Measurements from ENCODE around the gene HAGHL. TPM values are rescaled to one million over a fixed set of nuclear protein-coding genes. Genes with fewer than 3 reads are reported as not detected.

The HAGHL gene
- total and polyA plus RNA-seq, 2 experiments from 2014 or later: 21.6 to 35.3 TPM

DNA sequence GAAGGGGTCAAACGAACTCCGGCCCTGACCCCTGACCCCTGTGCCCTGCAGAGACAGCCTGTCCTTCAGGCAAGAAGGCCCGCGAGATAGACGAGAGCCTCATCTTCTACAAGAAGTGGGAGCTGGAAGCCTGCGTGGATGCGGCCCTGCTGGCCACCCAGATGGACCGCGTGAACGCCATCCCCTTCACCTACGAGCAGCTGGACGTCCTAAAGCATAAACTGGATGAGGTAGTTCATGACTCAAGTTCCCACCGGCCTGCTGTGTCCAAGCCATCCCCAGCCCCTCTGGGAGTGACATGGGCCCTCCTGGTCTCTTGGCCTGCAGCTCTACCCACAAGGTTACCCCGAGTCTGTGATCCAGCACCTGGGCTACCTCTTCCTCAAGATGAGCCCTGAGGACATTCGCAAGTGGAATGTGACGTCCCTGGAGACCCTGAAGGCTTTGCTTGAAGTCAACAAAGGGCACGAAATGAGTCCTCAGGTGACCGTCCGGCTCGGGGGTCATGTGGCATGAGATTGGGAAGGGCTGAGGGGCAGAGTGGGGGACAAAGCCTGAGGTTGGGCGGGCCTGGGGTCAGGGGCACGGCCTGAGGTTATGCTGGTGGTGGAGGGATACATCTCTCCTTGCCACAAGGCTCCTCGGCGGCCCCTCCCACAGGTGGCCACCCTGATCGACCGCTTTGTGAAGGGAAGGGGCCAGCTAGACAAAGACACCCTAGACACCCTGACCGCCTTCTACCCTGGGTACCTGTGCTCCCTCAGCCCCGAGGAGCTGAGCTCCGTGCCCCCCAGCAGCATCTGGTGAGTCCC is 39.3 kb downstream of the HAGHL start (continued):
- TF ChIP-seq EZH2 (IDR thresholded peaks at IDR 0.05; ENCODE audit: low read depth, unreplicated experiment) (no peak), JUNB (IDR thresholded peaks at IDR 0.05; ENCODE audit: unreplicated experiment) (no peak), STAT1 (IDR thresholded peaks at IDR 0.05; ENCODE audit: unreplicated experiment) (no peak)
- TF ChIP-seq, protein P1, sequence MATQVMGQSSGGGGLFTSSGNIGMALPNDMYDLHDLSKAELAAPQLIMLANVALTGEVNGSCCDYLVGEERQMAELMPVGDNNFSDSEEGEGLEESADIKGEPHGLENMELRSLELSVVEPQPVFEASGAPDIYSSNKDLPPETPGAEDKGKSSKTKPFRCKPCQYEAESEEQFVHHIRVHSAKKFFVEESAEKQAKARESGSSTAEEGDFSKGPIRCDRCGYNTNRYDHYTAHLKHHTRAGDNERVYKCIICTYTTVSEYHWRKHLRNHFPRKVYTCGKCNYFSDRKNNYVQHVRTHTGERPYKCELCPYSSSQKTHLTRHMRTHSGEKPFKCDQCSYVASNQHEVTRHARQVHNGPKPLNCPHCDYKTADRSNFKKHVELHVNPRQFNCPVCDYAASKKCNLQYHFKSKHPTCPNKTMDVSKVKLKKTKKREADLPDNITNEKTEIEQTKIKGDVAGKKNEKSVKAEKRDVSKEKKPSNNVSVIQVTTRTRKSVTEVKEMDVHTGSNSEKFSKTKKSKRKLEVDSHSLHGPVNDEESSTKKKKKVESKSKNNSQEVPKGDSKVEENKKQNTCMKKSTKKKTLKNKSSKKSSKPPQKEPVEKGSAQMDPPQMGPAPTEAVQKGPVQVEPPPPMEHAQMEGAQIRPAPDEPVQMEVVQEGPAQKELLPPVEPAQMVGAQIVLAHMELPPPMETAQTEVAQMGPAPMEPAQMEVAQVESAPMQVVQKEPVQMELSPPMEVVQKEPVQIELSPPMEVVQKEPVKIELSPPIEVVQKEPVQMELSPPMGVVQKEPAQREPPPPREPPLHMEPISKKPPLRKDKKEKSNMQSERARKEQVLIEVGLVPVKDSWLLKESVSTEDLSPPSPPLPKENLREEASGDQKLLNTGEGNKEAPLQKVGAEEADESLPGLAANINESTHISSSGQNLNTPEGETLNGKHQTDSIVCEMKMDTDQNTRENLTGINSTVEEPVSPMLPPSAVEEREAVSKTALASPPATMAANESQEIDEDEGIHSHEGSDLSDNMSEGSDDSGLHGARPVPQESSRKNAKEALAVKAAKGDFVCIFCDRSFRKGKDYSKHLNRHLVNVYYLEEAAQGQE (IDR thresholded peaks at IDR 0.05; ENCODE audit: unreplicated experiment): no peak
- TF ChIP-seq, protein P2, sequence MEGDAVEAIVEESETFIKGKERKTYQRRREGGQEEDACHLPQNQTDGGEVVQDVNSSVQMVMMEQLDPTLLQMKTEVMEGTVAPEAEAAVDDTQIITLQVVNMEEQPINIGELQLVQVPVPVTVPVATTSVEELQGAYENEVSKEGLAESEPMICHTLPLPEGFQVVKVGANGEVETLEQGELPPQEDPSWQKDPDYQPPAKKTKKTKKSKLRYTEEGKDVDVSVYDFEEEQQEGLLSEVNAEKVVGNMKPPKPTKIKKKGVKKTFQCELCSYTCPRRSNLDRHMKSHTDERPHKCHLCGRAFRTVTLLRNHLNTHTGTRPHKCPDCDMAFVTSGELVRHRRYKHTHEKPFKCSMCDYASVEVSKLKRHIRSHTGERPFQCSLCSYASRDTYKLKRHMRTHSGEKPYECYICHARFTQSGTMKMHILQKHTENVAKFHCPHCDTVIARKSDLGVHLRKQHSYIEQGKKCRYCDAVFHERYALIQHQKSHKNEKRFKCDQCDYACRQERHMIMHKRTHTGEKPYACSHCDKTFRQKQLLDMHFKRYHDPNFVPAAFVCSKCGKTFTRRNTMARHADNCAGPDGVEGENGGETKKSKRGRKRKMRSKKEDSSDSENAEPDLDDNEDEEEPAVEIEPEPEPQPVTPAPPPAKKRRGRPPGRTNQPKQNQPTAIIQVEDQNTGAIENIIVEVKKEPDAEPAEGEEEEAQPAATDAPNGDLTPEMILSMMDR (conservative IDR thresholded peaks at IDR 0.05; ENCODE audit: low read depth in 2 of 2): no peak

DNA sequence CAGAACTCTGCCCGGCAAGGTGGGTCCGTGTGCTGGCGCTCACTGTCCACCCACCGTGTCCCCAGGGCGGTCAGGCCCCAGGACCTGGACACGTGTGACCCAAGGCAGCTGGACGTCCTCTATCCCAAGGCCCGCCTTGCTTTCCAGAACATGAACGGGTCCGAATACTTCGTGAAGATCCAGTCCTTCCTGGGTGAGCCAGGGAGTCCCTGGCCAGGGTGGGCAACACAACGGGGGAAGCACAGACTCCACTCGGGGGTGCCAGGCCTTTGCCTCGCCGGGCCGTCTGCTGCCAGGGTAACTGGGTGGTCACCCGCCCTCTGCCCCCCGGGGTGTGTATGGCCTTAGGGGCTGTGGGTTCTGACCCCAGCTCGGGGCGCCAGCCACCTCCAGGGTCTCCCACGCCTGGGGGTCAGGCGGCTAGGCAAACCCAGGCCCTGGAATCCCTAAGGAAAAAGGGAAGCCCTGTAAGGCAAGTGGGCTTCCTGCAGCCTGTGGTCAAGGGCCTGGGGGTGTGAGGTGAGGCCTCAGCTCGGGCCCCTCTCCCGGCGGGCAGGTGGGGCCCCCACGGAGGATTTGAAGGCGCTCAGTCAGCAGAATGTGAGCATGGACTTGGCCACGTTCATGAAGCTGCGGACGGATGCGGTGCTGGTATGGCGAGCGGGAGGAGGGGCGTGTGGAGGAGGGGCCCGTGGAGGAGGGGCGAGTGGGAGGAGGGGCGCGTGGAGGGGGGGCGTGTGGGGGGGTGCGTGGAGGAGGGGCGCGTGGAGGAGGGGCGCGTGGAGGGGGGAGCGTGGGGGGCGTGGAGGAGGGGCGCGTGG is 40.1 kb downstream of the HAGHL start:
- TF ChIP-seq EZH2phosphoT487 (IDR thresholded peaks at IDR 0.05; ENCODE audit: unreplicated experiment): no peak
- TF ChIP-seq EZH2 (IDR thresholded peaks at IDR 0.05; ENCODE audit: low read depth, unreplicated experiment): no peak
- TF ChIP-seq, protein P1 (IDR thresholded peaks at IDR 0.05; ENCODE audit: unreplicated experiment): no peak
- TF ChIP-seq, protein P3, sequence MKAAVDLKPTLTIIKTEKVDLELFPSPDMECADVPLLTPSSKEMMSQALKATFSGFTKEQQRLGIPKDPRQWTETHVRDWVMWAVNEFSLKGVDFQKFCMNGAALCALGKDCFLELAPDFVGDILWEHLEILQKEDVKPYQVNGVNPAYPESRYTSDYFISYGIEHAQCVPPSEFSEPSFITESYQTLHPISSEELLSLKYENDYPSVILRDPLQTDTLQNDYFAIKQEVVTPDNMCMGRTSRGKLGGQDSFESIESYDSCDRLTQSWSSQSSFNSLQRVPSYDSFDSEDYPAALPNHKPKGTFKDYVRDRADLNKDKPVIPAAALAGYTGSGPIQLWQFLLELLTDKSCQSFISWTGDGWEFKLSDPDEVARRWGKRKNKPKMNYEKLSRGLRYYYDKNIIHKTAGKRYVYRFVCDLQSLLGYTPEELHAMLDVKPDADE (IDR thresholded peaks at IDR 0.05): no peak
- TF ChIP-seq JUNB (IDR thresholded peaks at IDR 0.05; ENCODE audit: unreplicated experiment): no peak
- no peak for TF ChIP-seq ZNF331 (CRISPR knock-in tag; IDR thresholded peaks at IDR 0.05; ENCODE audit: low read depth)
- TF ChIP-seq, protein P2 (conservative IDR thresholded peaks at IDR 0.05; ENCODE audit: low read depth in 2 of 2): no peak

More for the DNA sequence above, 40.1 kb downstream of the HAGHL start:
- H3K9me2 ChIP-seq (ENCODE audit: insufficient read depth): no peaks in the 10 kb centered on the region
- DNase-seq (ENCODE audit: low spot score): no peak
- H3F3A ChIP-seq (replicated peaks; ENCODE audit: low read depth): 0 out of 2 replicates have a peak, but pooled peaks cover 3% of the 10 kb centered on the region
- H3K4me1 ChIP-seq (ENCODE audit: insufficient read depth): no peaks in the 10 kb centered on the region
- no peaks in the 10 kb centered on the region for H3K27me3 ChIP-seq (ENCODE audit: insufficient read depth)
- Mint-ChIP-seq H3K36me3 (ENCODE audit: low read depth) (no peaks in the 10 kb centered on the region), H3K4me3 (no peak overlapping the region), H3K27me3 (ENCODE audit: insufficient read depth, low read depth, poor library complexity) (peaks cover 14% of the 10 kb centered on the region), H3K4me1 (no peaks in the 10 kb centered on the region; the same call in 2 of the 3 replicates), H3K27ac (no peak overlapping the region), H3K9me3 (no peaks in the 10 kb centered on the region)
- H3K4me3 ChIP-seq: no peak overlapping the region
- H4K20me1 ChIP-seq (replicated peaks; ENCODE audit: insufficient read depth): no peaks in the 10 kb centered on the region
- H3K79me2 ChIP-seq (replicated peaks; ENCODE audit: insufficient read depth): no peaks in the 10 kb centered on the region
- H2AFZ ChIP-seq: no peak overlapping the region
- ATAC-seq: no peak
- no peak overlapping the region for H3K27ac ChIP-seq (ENCODE audit: low read depth)
- no peaks in the 10 kb centered on the region for H3K36me3 ChIP-seq (ENCODE audit: insufficient read depth)
- H3K4me2 ChIP-seq: no peak overlapping the region
